ENCODE results near the gene LYPD6B. TPM values are rescaled to one million over a fixed set of nuclear protein-coding genes. Genes with fewer than 3 reads are reported as not detected.

The LYPD6B gene
- total RNA-seq, 1 experiment from 2014 or later, result 0.37 TPM

GRCh38 chr2:148998165-148998830 is 40.2 kb upstream of the LYPD6B start:
- BruUV-seq (replicated peaks), result no TSS peak
- ChIA-PET CTCF (no interaction called here), POLR2A (no interaction called here)
- no peak overlapping the region for H3K4me3 Mint-ChIP-seq (ENCODE audit: unreplicated experiment)
- peaks cover 51% of the 10 kb centered on the region for H3K27me3 Mint-ChIP-seq (ENCODE audit: insufficient read depth, unreplicated experiment)
- intact Hi-C loops (cut with micrococcal nuclease), result no loop called here
- H3K36me3 Mint-ChIP-seq (ENCODE audit: insufficient read depth, unreplicated experiment), result no peaks in the 10 kb centered on the region
- H3K9me3 Mint-ChIP-seq (ENCODE audit: unreplicated experiment), result no peaks in the 10 kb centered on the region
- H3K27ac Mint-ChIP-seq (ENCODE audit: low read depth, unreplicated experiment), result no peak overlapping the region
- TF ChIP-seq, protein P1, sequence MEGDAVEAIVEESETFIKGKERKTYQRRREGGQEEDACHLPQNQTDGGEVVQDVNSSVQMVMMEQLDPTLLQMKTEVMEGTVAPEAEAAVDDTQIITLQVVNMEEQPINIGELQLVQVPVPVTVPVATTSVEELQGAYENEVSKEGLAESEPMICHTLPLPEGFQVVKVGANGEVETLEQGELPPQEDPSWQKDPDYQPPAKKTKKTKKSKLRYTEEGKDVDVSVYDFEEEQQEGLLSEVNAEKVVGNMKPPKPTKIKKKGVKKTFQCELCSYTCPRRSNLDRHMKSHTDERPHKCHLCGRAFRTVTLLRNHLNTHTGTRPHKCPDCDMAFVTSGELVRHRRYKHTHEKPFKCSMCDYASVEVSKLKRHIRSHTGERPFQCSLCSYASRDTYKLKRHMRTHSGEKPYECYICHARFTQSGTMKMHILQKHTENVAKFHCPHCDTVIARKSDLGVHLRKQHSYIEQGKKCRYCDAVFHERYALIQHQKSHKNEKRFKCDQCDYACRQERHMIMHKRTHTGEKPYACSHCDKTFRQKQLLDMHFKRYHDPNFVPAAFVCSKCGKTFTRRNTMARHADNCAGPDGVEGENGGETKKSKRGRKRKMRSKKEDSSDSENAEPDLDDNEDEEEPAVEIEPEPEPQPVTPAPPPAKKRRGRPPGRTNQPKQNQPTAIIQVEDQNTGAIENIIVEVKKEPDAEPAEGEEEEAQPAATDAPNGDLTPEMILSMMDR (IDR thresholded peaks at IDR 0.05; ENCODE audit: unreplicated experiment), result no peak
- DNase-seq (ENCODE audit: unreplicated experiment), result no peak
- no peaks in the 10 kb centered on the region for H3K4me1 Mint-ChIP-seq (ENCODE audit: insufficient read depth, unreplicated experiment)

DNA sequence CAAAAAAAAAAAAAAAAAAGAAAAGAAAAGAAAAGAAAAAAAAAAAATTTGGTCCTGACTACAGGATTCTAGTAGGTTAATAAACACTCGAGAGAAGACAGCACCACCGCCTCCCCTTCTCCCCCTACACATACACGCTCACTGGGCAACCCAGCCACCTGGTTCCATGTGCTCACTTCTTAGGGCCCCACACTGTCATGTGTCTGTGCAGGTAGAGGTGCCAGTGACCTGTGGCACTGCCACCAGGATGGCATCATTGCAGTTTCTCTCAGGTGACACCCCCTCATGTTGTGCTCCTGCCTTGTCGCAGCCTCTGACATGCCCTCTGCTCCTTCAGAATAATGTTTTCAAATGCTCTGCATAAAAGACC is 39.7 kb upstream of the LYPD6B start:
- no peaks in the 10 kb centered on the region for H3K9me3 Mint-ChIP-seq (ENCODE audit: unreplicated experiment)
- H3K4me3 Mint-ChIP-seq (ENCODE audit: unreplicated experiment), result no peak overlapping the region
- TF ChIP-seq, protein P1 (IDR thresholded peaks at IDR 0.05; ENCODE audit: unreplicated experiment), result no peak
- H3K27me3 Mint-ChIP-seq (ENCODE audit: insufficient read depth, unreplicated experiment), result peaks cover 51% of the 10 kb centered on the region
- intact Hi-C loops (cut with micrococcal nuclease), result no loop called here
- no peak overlapping the region for H3K27ac Mint-ChIP-seq (ENCODE audit: low read depth, unreplicated experiment)
- BruUV-seq (replicated peaks), result no TSS peak
- no peaks in the 10 kb centered on the region for H3K36me3 Mint-ChIP-seq (ENCODE audit: insufficient read depth, unreplicated experiment)
- ChIA-PET CTCF (no interaction called here), POLR2A (no interaction called here)
- no peaks in the 10 kb centered on the region for H3K4me1 Mint-ChIP-seq (ENCODE audit: insufficient read depth, unreplicated experiment)
- no peak for DNase-seq (ENCODE audit: unreplicated experiment)

DNA sequence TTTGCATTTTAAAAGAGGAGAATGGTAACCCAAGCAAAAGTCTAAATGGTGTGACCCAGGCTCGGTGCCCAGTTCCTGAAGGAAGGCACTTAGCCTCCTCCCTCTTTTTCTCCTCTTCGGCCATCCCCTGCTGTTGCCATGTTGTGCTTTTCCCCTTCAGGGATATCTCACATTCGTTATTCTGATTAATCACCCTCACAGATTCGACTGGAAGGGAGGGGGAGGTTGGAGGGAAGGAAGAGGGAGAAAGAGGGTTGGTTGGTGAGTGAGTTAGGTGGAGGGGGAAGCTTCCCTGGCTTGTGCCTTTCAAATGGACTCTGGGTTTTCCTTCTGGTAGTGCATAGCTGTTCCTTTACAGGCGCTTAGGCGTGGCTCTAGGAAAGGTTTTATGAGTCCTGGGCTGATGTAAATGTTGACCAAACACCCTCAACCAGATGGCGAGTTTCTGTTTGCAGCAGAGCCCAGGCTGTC is 39.0 kb upstream of the LYPD6B start:
- BruUV-seq (replicated peaks), result no TSS peak
- intact Hi-C loops (cut with micrococcal nuclease), result no loop called here
- H3K27me3 Mint-ChIP-seq (ENCODE audit: insufficient read depth, unreplicated experiment), result peaks cover 51% of the 10 kb centered on the region
- TF ChIP-seq, protein P1 (IDR thresholded peaks at IDR 0.05; ENCODE audit: unreplicated experiment), result no peak
- CTCF ChIA-PET, result interaction anchor here (2.0 kb wide), 1 partner anchor 9 kb away, joined by 10 read pairs; no protein-coding TSS in a partner anchor
- no peak overlapping the region for H3K4me3 Mint-ChIP-seq (ENCODE audit: unreplicated experiment)
- no peak for DNase-seq (ENCODE audit: unreplicated experiment)
- H3K9me3 Mint-ChIP-seq (ENCODE audit: unreplicated experiment), result no peaks in the 10 kb centered on the region
- no peak overlapping the region for H3K27ac Mint-ChIP-seq (ENCODE audit: low read depth, unreplicated experiment)
- H3K36me3 Mint-ChIP-seq (ENCODE audit: insufficient read depth, unreplicated experiment), result no peaks in the 10 kb centered on the region
- H3K4me1 Mint-ChIP-seq (ENCODE audit: insufficient read depth, unreplicated experiment), result no peaks in the 10 kb centered on the region
- POLR2A ChIA-PET, result interaction anchor here (0.6 kb wide), 1 partner anchor 349 kb away, joined by 5 read pairs; no protein-coding TSS in a partner anchor

GRCh38 chr2:149000158-149000938 is 38.2 kb upstream of the LYPD6B start:
- peaks cover 51% of the 10 kb centered on the region for H3K27me3 Mint-ChIP-seq (ENCODE audit: insufficient read depth, unreplicated experiment)
- no peaks in the 10 kb centered on the region for H3K36me3 Mint-ChIP-seq (ENCODE audit: insufficient read depth, unreplicated experiment)
- TF ChIP-seq, protein P1 (IDR thresholded peaks at IDR 0.05; ENCODE audit: unreplicated experiment), result no peak
- no peak overlapping the region for H3K27ac Mint-ChIP-seq (ENCODE audit: low read depth, unreplicated experiment)
- H3K4me3 Mint-ChIP-seq (ENCODE audit: unreplicated experiment), result no peak overlapping the region
- intact Hi-C loops (cut with micrococcal nuclease), result no loop called here
- ChIA-PET CTCF (interaction anchor here (0.6 to 2.0 kb wide), 5 partner anchors 10 to 1523 kb away, joined by 3 to 10 read pairs (median 3); no protein-coding TSS in a partner anchor), POLR2A (interaction anchor here (0.6 kb wide), 1 partner anchor 348 kb away, joined by 5 read pairs; no protein-coding TSS in a partner anchor)
- DNase-seq (ENCODE audit: unreplicated experiment), result no peak
- no peaks in the 10 kb centered on the region for H3K4me1 Mint-ChIP-seq (ENCODE audit: insufficient read depth, unreplicated experiment)
- no peaks in the 10 kb centered on the region for H3K9me3 Mint-ChIP-seq (ENCODE audit: unreplicated experiment)
- no TSS peak for BruUV-seq (replicated peaks)

Data from MCF 10A (cell line).